ENCODE measurements around the gene OR52W1. TPM values are rescaled to one million over a fixed set of nuclear protein-coding genes. Genes with fewer than 3 reads are reported as not detected.

The OR52W1 gene, protein sequence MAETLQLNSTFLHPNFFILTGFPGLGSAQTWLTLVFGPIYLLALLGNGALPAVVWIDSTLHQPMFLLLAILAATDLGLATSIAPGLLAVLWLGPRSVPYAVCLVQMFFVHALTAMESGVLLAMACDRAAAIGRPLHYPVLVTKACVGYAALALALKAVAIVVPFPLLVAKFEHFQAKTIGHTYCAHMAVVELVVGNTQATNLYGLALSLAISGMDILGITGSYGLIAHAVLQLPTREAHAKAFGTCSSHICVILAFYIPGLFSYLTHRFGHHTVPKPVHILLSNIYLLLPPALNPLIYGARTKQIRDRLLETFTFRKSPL
- not detected in 2 replicates for polyA plus RNA-seq (2014; cell fraction: cytosol; rRNA removed)
- polyA plus RNA-seq (2014; cell fraction: nucleus; rRNA removed): not detected in 2 replicates

DNA sequence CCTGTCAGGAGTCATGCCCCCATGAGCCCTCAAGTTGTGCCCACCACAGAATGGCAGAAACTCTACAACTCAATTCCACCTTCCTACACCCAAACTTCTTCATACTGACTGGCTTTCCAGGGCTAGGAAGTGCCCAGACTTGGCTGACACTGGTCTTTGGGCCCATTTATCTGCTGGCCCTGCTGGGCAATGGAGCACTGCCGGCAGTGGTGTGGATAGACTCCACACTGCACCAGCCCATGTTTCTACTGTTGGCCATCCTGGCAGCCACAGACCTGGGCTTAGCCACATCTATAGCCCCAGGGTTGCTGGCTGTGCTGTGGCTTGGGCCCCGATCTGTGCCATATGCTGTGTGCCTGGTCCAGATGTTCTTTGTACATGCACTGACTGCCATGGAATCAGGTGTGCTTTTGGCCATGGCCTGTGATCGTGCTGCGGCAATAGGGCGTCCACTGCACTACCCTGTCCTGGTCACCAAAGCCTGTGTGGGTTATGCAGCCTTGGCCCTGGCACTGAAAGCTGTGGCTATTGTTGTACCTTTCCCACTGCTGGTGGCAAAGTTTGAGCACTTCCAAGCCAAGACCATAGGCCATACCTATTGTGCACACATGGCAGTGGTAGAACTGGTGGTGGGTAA lies at the start of gene OR52W1:
TSS of gene OR52W1 (plus strand) at position 51 of the 637 bp plus-strand sequence. CDS start at position 51, 0 bp downstream.
- no peak for DNase-seq (ENCODE audit: low spot score)

DNA sequence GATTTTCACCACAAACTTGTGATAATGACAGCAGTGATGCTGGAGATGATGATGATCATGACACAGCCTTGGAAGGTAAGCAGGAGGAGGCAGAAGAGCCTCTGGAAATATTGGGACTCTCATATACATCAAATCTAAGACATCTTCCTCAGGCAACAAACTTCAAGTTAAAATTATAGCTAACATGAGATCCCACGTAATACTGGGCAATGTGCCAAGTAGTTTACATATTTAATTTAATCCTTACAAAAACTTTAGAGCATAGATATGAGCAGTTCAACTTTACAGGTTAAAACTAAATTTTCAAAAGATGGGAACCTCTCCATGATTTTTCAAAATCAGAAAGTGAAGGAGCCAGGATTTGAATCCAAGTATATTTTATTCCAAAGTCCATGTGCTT lies 47.9 kb upstream of the OR52W1 start:
- DNase-seq (ENCODE audit: low spot score): no peak

DNA sequence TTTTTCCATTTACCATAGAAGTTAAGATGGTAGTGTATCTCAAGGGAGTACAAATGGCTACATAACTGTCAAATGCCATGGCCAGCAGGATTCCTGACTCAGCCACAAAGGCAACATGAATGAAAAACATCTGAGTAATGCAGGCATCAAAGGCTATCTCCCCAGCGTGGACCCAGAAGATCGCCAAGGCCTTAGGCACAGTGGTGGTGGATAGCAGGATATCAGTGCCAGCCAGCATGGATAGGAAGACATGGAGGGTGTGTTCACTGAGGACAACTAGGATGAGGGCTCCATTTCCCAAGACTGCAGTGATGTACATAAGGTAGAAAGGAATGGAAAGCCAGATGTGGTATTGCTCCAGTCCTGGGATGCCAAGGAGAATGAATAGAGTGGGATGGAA lies 46.9 kb upstream of the OR52W1 start:
- no peak for DNase-seq (ENCODE audit: low spot score)

DNA sequence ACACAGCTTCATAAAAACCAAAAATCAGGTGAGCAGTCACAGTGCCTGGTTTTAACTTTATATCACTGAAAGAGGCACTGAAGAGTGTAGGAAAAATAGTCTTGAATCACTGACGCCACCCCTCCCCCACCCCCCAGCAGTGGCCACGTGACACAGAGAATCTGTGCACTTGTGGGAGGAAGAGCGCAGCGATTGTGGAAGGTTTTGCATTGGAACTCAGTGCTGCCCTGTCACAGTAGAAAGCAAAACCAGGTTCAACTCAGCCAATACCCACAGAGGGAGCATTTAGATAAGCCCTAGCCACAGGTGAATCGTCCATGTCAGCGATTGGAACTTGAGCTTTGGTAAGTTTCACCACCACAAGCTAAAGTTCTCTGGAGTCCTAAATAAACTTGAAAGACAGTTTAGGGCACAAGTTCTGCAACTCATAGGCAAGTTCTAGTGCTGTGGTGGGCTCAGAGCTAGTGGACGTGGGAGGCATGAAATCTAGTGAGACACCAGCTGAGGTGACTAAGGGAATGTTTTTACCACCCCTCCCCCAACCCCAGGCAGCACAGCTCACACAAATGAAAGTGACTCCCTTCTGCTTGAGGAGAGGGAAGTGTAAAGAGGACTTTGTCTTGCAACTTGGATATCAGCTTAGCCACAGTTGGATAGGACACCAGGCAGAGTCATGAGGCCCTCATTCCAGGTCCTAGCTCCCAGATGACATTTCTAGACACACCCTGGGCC lies 42.2 kb upstream of the OR52W1 start:
- no peak for DNase-seq (ENCODE audit: low spot score)

DNA sequence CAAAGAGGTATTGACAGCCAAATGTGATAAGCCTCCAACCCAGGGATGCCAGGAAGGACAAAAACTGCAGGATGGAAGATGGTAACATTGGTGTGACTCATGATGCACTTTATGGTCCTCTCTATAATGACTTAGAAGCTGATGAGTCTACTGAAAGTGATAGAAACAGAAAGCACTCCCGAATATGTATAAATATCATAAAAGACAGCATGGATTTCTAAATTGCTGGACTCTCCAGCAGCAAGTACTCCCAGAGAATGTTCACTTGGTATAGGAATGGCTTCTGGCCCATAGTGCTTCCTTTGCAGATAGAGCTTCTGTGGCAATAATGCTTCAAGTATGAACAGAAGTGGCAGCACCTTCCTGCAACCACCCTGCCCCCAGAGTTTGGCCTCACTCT lies 28.8 kb upstream of the OR52W1 start, which contains the start of gene OR52B2:
TSS of gene OR52B2 (minus strand) at position 101 of the 400 bp plus-strand sequence. CDS start at position 101, 0 bp downstream.
- no peak for DNase-seq (ENCODE audit: low spot score)

DNA sequence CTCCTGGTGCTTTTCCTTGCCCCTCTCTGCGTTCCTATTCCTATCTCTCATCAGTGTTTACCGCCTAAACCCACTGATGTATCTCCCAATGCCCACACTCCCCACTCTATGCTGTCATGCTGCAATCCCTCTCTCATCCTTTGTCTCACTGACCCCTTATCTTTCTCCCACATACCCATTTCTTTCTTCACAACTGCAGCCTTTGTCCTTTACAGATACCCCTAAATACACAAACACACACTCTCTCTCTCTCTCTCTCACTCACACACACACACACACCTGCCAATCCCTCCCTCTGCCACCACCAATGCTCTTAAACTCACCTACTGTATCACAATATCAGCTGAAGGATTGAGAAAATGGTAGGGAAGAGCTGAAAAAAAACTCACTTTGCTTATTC lies 23.6 kb upstream of the OR52W1 start:
- no peak for DNase-seq (ENCODE audit: low spot score)

DNA sequence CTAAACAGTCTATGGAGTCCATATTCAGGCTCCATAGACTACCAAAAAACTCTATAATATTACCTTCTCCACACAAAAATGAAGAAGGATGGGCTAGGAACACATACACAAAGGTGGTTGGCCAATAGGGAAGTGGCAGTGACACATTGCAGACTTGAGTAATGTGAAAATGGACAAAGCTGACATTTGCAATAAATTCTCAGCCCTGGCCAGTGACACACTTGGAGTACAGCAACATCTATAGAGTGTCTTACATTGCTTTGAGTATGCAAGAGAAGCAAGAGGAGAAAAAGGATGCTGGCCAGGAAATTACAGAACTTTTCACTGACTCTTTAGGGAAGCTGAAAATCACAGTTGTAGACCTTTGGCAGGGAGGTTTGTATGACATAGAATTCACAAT lies 7.3 kb upstream of the OR52W1 start:
- DNase-seq (ENCODE audit: low spot score): no peak

DNA sequence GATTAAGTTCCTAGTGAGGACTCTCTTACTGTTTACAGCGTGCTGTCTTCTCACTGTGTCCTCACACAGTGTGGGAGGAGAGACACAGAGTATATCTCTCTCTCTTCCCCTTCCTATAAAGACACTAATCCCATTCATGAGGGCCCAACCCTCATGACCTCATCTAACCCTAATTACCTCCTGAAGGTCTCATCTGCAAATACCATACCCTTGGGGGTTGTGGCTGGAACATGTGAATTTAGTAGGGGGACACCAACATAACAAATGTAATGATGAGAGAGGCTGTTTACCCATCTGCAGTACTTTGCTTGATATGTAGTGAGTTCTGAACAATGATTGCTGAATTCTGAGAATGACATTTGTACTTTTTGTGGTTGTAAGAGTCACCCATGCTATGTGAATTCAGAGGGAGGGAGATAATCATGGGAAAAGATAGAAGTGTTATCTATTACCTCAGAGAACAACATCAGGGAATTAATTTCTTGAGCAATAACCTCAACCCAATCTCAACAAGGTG lies 4.9 kb upstream of the OR52W1 start:
- DNase-seq (ENCODE audit: low spot score): no peak

DNA sequence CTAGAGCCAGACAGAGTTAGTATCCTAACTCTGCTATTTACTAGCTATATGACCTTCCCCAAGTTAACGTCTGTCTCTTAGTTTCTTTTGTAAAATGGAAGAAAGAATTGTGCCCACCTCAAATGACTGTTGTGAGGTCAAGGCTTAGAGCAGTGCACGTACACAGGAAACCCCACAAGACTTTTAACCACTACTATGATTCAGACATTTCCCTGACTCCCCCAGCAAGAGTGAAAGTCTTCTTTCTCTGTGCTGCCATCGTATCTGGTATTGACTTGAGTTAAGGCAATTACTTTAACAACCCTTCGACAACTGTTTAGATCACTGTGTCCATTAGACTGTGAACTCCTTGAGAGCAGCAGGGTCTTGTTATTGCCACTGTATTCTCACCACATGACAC lies 2.6 kb upstream of the OR52W1 start:
- no peak for DNase-seq (ENCODE audit: low spot score)

DNA sequence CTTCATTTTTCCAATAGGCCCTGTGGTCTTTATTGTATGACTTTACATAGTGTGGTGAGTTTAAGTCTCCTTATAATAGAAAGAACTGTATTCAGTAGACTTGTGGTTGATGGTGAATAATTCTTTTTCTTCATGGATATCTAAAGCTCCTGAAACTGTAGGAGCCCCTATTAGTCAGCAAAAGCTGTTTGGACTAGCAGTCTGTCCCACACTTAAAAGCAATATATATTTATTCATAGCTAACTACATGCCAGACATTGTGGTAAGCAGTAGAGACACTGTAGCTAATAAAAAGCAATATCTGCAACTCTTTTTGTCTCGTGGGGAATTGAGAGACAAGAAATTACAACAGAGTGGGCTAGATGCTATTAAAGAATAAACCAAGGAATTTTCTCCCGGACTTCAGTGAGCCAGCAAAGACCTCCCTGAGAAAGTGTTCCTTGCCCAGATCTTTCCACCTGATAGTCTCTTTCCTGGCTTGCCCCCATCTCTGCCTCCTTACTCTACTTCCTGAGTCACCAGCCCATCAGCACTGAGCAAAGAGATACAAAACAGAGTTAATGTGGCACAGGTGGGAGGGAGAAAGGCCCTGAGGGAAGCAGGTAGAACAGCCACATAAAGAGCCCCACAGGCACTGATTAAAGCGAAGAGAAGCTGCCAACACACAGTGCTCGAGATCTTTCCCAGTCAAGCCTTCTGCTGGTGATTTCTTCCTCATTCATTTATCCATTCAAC lies 1.4 kb upstream of the OR52W1 start:
- no peak for DNase-seq (ENCODE audit: low spot score)

DNA sequence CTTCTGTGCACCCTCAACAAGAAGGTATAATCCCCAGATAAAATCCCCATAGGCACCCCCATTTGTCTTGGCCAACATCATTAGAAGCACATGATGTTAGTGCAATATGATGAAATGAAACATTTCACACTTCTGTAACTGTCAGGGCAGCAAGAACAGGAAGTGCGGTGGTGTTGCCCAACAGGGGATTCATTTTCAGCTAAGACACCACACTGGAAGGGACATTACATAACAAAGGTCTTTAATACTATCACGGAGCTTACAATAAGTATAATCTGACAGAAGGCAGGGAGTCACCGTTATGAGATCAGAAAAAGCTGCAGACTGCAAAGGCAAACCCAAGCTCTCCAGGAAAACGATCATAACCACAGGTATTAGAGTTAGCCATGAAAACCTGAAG lies 2.0 kb downstream of the OR52W1 start:
- no peak for DNase-seq (ENCODE audit: low spot score)

DNA sequence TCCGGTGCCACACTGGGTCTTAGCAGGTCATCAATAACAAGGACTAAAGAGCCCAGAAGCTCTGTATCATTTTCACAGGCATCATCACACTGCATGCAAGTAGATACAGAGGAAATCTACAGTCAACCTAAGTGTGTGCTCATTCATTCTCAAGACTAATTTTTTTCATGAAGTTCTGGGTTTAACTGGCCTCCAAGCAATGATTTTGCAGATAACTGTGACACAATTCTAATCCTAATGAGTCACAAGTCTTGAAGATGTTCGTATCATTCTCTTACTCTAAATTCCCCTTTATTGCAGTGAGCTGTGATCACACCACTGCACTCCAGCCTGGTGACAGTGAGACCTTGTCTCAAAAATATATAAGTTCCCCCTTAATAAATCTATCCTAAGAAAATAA lies 2.5 kb downstream of the OR52W1 start:
- DNase-seq (ENCODE audit: low spot score): no peak

DNA sequence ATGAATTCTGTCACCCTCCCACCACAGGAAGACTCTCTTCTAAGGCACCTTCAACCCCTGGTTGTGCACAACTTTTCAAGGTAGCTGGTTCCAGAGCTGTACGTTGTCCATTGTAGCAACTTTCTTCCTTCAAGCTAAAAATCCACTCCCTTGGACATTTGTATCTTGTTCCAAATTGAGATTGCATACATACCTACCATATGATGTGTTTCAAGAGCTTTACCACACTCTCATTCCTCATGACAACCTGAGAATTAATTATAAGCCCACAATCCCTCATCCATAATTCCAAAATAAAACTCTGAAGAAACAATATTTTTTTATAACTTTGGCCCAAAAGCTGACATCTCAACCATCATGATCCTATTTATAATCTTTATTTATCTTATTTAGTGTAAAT lies 3.0 kb downstream of the OR52W1 start:
- DNase-seq (ENCODE audit: low spot score): no peak

DNA sequence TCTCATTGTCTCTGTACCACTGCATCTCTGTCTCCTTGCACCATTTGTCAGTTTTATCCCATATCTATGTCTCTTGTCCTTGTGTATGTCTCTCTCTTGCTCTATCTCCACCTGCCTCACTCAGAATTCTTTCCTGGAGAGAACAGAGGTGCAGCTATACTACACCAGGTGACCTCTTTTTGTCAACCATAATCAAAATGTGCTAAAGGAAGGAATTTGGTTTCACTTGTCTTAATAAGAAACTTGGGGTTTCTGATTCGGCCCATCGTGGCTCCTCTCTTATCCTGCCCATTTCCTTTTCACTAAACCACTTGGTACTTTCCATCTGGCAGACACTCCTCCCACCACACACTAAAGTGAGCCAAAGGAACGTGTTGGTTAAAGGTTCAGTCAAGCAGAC lies 4.3 kb downstream of the OR52W1 start:
- DNase-seq (ENCODE audit: low spot score): no peak

DNA sequence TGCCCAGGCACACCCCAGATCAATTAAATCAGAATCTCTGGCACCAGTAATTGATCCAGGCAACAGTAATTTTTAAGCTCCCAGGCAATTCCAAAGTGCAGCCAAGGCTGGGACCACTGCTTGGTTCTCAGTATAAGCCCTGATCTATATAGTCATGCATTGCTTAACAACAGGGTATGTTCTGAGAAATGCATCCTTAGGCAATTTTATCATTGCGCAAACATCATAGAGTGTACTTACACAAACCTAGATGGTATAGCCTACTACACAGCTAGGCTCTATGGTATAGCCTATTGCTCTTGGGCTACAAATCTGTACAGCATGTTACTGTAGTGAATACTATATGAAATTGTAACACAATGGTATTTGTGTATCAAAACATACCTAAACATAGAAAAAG lies 5.7 kb downstream of the OR52W1 start:
- no peak for DNase-seq (ENCODE audit: low spot score)

DNA sequence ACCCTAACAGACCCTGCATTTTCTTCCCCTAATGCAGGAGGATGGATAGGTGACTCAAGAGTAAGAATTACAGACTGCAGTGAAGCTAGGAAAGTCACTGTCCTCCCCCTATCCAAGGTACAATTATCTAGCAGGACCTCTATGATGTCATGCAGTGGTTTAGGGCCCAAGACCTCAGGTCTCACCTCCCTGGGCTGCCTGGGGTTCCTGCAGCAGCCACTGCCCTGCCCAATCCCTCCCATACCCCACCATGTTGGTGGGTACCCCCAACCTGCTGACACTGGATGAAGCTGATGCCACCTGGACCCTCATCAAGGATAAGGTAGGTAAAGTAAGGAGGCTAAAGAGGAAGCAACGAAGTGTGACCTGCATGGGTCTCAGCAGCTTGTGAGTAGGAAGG lies 6.3 kb downstream of the OR52W1 start, which contains the start of gene C11orf42:
TSS of gene C11orf42 (plus strand) at position 192 of the 400 bp plus-strand sequence. CDS start at position 251, 59 bp downstream.
- DNase-seq (ENCODE audit: low spot score): no peak

DNA sequence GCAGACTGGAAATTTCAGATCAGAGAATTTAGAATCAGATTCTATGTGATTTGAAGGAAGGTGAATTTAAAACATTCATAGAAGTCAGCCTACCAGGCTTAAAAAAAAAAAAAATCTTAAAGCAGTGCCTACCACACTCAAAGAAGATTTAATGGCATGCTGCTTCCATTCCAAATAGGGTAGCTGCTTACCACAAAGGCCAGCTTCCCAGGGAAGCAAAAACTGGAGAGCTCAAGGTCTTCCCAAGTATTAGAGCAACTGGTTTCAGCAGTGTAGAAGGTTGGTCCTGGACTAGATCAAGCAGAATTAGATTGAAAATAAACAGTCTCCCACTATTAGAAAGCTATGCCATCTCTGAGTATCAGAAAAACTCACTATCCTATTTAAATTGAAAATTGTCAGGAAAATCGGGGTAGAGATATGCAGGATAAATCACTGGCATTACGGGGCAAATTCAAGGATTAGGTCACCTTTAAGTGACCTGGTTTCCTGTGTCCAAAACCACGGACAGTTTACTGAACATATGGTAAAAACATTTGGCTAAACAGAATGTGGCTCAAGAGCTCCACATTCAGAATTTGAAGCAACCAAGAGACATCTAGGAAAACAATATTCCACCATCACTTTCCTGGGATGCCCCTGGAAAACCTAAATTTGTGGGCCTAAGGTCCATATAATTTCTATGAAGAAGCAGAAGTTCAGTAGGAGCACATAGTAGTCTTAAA lies 7.6 kb downstream of the OR52W1 start:
- no peak for DNase-seq (ENCODE audit: low spot score)

DNA sequence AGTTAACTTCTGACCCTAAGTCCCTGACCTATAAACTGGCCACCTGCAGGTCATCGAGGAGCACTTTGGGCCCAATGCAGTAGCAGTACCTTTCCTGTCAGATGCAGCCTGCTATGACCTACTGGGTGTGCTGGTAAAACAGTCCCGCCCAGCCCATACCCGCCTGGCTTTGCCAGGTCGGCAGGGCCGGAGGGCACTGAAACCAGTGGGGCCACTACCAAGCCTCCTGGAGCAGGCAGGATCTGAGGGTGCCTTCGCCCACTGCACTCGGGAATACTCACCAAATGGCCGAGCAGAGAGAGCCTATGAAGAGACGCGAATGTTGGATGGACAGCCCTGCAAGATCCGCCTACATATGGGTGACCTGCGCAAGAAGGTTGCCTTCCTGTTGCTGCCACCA lies 10.8 kb downstream of the OR52W1 start:
- DNase-seq (ENCODE audit: low spot score): no peak

DNA sequence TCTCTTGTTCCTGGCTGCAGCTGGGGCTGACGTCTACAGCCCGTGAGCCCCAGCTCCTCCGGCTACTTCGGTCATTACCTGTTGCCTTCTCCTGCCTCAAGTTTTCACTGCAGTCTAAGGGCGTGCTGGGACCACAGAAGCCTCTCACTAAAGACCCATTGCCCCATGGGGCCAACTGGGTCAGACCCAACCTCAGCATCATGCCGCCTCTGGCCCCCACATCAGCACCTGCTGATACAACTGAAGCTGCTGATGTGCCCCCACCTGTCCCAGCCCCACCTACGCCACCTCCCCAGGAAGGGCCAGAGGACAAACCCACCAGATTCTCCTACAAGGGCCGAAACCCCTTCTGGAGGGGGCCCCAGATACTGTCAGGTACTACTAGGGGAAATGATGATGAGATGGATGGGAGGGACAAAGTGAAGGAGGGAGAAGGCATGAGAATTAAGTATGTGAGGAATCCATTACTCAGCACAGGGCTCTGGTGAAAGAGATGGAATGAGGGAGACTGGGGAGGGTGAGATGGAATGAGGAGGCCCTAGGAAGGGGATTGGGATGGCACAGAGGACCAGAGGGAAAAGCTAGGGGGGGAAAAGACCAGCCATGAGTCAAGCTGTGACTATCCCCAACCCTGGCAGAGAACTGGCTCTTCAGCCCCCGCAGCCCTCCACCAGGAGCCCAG lies 11.4 kb downstream of the OR52W1 start:
- DNase-seq (ENCODE audit: low spot score): no peak

DNA sequence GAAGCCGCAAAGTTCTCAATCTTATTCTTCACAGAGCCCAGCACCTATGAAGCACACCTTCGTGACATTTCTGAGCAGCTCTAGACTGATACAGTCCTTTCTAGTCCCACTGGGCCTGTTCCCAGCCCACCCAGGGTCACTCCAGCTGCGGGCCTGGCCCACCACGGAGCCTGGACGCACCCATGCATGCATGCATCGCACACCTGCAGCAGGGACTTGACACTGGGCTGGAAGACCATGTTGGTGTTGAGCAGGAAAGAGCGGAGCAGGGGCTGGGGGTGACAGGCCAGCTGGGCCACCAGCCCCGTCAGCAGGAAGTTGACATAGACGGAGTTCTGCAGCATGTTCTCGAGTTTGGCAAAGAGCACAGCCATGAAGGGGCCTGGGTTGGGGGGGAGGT lies 15.5 kb downstream of the OR52W1 start:
- no peak for DNase-seq (ENCODE audit: low spot score)

All from SK-N-DZ (cell line).